MM.1S (cell line): ENCODE measurements around the gene AUH.
"Not testable (repeated sequence)": the region's sequence is repeated elsewhere in the genome, so short reads cannot be mapped to it uniquely, and the experiment has no call there.

Experiments used
- DNase-seq: peaks from one replicate; pipeline ENCODE4 v3.0.0-alpha.2; 2015
- H2AFZ ChIP-seq: fragments of 300-600 bp; sonication (generic); 2 replicates; pipeline ENCODE4 v1.6.0; 2016; ENCODE audit warnings: antibody characterized with exemption, low read length
- H3F3A ChIP-seq: fragments of 300-600 bp; sonication (generic); 2 replicates; pipeline ENCODE4 v1.6.1; 2016; ENCODE audit warnings: mild to moderate bottlenecking, antibody characterized with exemption, low read length, moderate library complexity, mixed read lengths; ENCODE audit not compliant: insufficient read depth
- H3K27ac ChIP-seq: fragments of 300-600 bp; sonication (generic); 2 replicates; pipeline ENCODE4 v1.5.1; 2016; ENCODE audit warnings: mild to moderate bottlenecking, low read length
- H3K27me3 ChIP-seq: fragments of 300-600 bp; sonication (generic); replicated peaks from 2 replicates; pipeline ENCODE4 v1.6.0; 2016; ENCODE audit warnings: low read length; ENCODE audit not compliant: insufficient read depth
- H3K36me3 ChIP-seq: fragments of 300-600 bp; sonication (generic); replicated peaks from 2 replicates; pipeline ENCODE4 v1.6.1; 2016; ENCODE audit warnings: mild to moderate bottlenecking, low read length, mixed read lengths; ENCODE audit not compliant: insufficient read depth
- H3K4me1 ChIP-seq: fragments of 300-600 bp; sonication (generic); 2 replicates; pipeline ENCODE4 v1.6.1; 2016; ENCODE audit warnings: low read length, mixed read lengths
- H3K4me2 ChIP-seq: fragments of 300-600 bp; sonication (generic); 2 replicates; pipeline ENCODE4 v1.6.0; 2016; ENCODE audit warnings: low read depth, low read length
- H3K4me3 ChIP-seq: fragments of 300-600 bp; sonication (generic); 2 replicates; pipeline ENCODE4 v1.5.1; 2016; ENCODE audit warnings: low read length, mixed read lengths
- H3K79me2 ChIP-seq: fragments of 300-600 bp; sonication (generic); 2 replicates; pipeline ENCODE4 v1.6.1; 2016; ENCODE audit warnings: mixed run types, low read length, mixed read lengths
- H3K9ac ChIP-seq: fragments of 300-600 bp; sonication (generic); 2 replicates; pipeline ENCODE4 v1.6.1; 2016; ENCODE audit warnings: low read length, mixed read lengths
- H3K9me2 ChIP-seq: fragments of 300-600 bp; sonication (generic); replicated peaks from 2 replicates; pipeline ENCODE4 v1.6.1; 2016; ENCODE audit warnings: mild to moderate bottlenecking, low read length, mixed read lengths; ENCODE audit not compliant: insufficient read depth
- H3K9me3 ChIP-seq: fragments of 300-600 bp; sonication (generic); replicated peaks from 2 replicates; pipeline ENCODE4 v1.6.1; 2016; ENCODE audit warnings: mild to moderate bottlenecking, low read length, mixed read lengths; ENCODE audit not compliant: insufficient read depth
- H4K20me1 ChIP-seq: fragments of 300-600 bp; sonication (generic); 2 replicates; pipeline ENCODE4 v1.6.1; 2016; ENCODE audit warnings: mild to moderate bottlenecking, low read length, moderate library complexity, mixed read lengths; ENCODE audit not compliant: insufficient read depth
- CTCF ChIP-seq: fragments of 300-600 bp; sonication (generic); IDR thresholded peaks from 2 replicates; pipeline ENCODE4 v1.5.1; 2016; ENCODE audit warnings: antibody characterized with exemption, low read length, mixed read lengths
- EZH2 ChIP-seq: fragments of 300-600 bp; sonication (generic); optimal IDR thresholded peaks from 2 replicates; pipeline ENCODE3; 2017; ENCODE audit warnings: low read depth, mild to moderate bottlenecking, antibody characterized with exemption, low read length, mixed read lengths
- EZH2phosphoT487 ChIP-seq: fragments of 300-600 bp; sonication (generic); IDR thresholded peaks from 2 replicates; pipeline ENCODE4 v1.6.1; 2018; ENCODE audit warnings: antibody characterized with exemption, low read length

The AUH gene

GRCh38 chr9:91391412-91391811 is 29.7 kb upstream of the AUH start:
- Histone ChIP-seq H3K27ac (no peak overlapping the region), H3F3A (no peaks in the 10 kb centered on the region; the same call in 1 of the 2 replicates), H3K9me3 (no peaks in the 10 kb centered on the region), H4K20me1 (no peaks in the 10 kb centered on the region), H3K9me2 (no peaks in the 10 kb centered on the region), H3K4me1 (peaks cover 12% of the 10 kb centered on the region), H3K4me2 (no peak overlapping the region), H3K9ac (no peak overlapping the region), H2AFZ (no peak overlapping the region), H3K4me3 (no peak overlapping the region), H3K36me3 (no peaks in the 10 kb centered on the region), H3K79me2 (no peaks in the 10 kb centered on the region), H3K27me3 (no peaks in the 10 kb centered on the region)
- TF ChIP-seq EZH2 (no peak), CTCF (no peak), EZH2phosphoT487 (no peak)
- DNase-seq: no peak

- not testable (repeated sequence) for H4K20me1 ChIP-seq, H3K4me2 ChIP-seq, H3F3A ChIP-seq, H3K27me3 ChIP-seq, H3K27ac ChIP-seq, H3K36me3 ChIP-seq, H3K4me3 ChIP-seq, H3K9ac ChIP-seq, H3K9me2 ChIP-seq, DNase-seq, H3K79me2 ChIP-seq, H3K9me3 ChIP-seq, H2AFZ ChIP-seq
- H3K4me1 ChIP-seq: peaks cover 14% of the 10 kb centered on the region
These were observed 28.0 kb upstream of the AUH start for GRCh38 chr9:91389686-91390085.

GRCh38 chr9:91386765-91387164 is 25.0 kb upstream of the AUH start:
- H3K27ac ChIP-seq: no peak overlapping the region
- no peak overlapping the region for H2AFZ ChIP-seq
- TF ChIP-seq EZH2 (no peak), EZH2phosphoT487 (no peak), CTCF (no peak)
- no peaks in the 10 kb centered on the region for H3K27me3 ChIP-seq
- no peak overlapping the region for H3K4me3 ChIP-seq
- peak overlapping the region; percentile 31; the same call in 1 of the 2 replicates for H3K4me2 ChIP-seq
- no peaks in the 10 kb centered on the region for H3K79me2 ChIP-seq
- DNase-seq: peak; percentile 51
- no peaks in the 10 kb centered on the region for H4K20me1 ChIP-seq
- H3K9ac ChIP-seq: no peak overlapping the region
- H3K4me1 ChIP-seq: peaks cover 14% of the 10 kb centered on the region
- no peaks in the 10 kb centered on the region for H3K9me2 ChIP-seq
- H3K36me3 ChIP-seq: no peaks in the 10 kb centered on the region
- H3F3A ChIP-seq: no peaks in the 10 kb centered on the region
- H3K9me3 ChIP-seq: no peaks in the 10 kb centered on the region

GRCh38 chr9:91384954-91385353 is 23.2 kb upstream of the AUH start:
- Histone ChIP-seq H3K79me2 (no peaks in the 10 kb centered on the region), H3K9me2 (no peaks in the 10 kb centered on the region), H2AFZ (no peak overlapping the region), H3K4me1 (peaks cover 14% of the 10 kb centered on the region), H3K27ac (no peak overlapping the region), H3K9ac (no peak overlapping the region), H3K4me3 (no peak overlapping the region), H4K20me1 (no peaks in the 10 kb centered on the region), H3K36me3 (no peaks in the 10 kb centered on the region), H3K27me3 (no peaks in the 10 kb centered on the region), H3F3A (no peaks in the 10 kb centered on the region), H3K9me3 (no peaks in the 10 kb centered on the region), H3K4me2 (no peak overlapping the region)
- no peak for TF ChIP-seq EZH2phosphoT487
- no peak for TF ChIP-seq CTCF
- no peak for TF ChIP-seq EZH2
- no peak for DNase-seq
